KMS-11 (cell line): ENCODE measurements around the gene NOC3L.

ENCODE experiments used
- H2AFZ ChIP-seq: fragments of 200-600 bp; sonication (generic); 2 replicates; pipeline ENCODE4 v1.6.1; 2016; ENCODE audit warnings: antibody characterized with exemption, mixed run types, low read depth
- H3K27ac ChIP-seq: fragments of 200-600 bp; sonication (generic); 2 replicates; pipeline ENCODE4 v1.6.1; 2016; ENCODE audit warnings: mild to moderate bottlenecking, mixed run types
- H3K27me3 ChIP-seq: fragments of 200-600 bp; sonication (generic); 2 replicates; pipeline ENCODE4 v1.6.1; 2017; ENCODE audit warnings: mild to moderate bottlenecking, low read depth, mixed run types, moderate library complexity; ENCODE audit not compliant: insufficient read depth
- H3K36me3 ChIP-seq: fragments of 200-600 bp; sonication (generic); 2 replicates; pipeline ENCODE4 v1.6.1; 2017; ENCODE audit warnings: mild to moderate bottlenecking, mixed run types; ENCODE audit not compliant: insufficient read depth
- H3K4me1 ChIP-seq: fragments of 200-600 bp; sonication (generic); 2 replicates; pipeline ENCODE4 v1.6.1; 2016; ENCODE audit warnings: mild to moderate bottlenecking, low read depth, mixed run types; ENCODE audit not compliant: poor library complexity, severe bottlenecking
- H3K4me2 ChIP-seq: fragments of 200-600 bp; sonication (generic); 2 replicates; pipeline ENCODE4 v1.7.0; 2016; ENCODE audit warnings: mild to moderate bottlenecking, mixed run types
- H3K4me3 ChIP-seq: fragments of 200-600 bp; sonication (generic); IDR thresholded peaks from 2 replicates; pipeline ENCODE4 v1.6.1; 2017; ENCODE audit warnings: low read depth, low read length, mixed read lengths; ENCODE audit not compliant: insufficient read depth
- H3K79me2 ChIP-seq: fragments of 200-600 bp; sonication (generic); 2 replicates; pipeline ENCODE4 v1.6.1; 2016; ENCODE audit warnings: low read depth, mixed run types; ENCODE audit not compliant: insufficient read depth
- H3K9ac ChIP-seq: fragments of 200-600 bp; sonication (generic); 2 replicates; pipeline ENCODE4 v1.6.1; 2016; ENCODE audit warnings: mild to moderate bottlenecking, mixed run types
- H4K20me1 ChIP-seq: fragments of 200-600 bp; sonication (generic); 2 replicates; pipeline ENCODE4 v1.6.1; 2016; ENCODE audit warnings: mild to moderate bottlenecking, mixed run types; ENCODE audit not compliant: insufficient read depth
- CTCF ChIP-seq: fragments of 200-600 bp; sonication (generic); conservative IDR thresholded peaks from 2 replicates; pipeline ENCODE4 v1.6.1; 2017; ENCODE audit warnings: low read depth, mild to moderate bottlenecking, antibody characterized with exemption, low read length, moderate library complexity, mixed read lengths

NOC3L gene

GRCh38 chr10:94310369-94310768, 52.4 kb downstream of the NOC3L start:
- Histone ChIP-seq H3K36me3 (no peaks in the 10 kb centered on the region), H3K4me1 (no peaks in the 10 kb centered on the region), H3K27ac (no peak overlapping the region), H3K4me2 (no peak overlapping the region), H3K27me3 (no peaks in the 10 kb centered on the region), H3K9ac (no peak overlapping the region), H3K4me3 (no peak overlapping the region), H3K79me2 (no peaks in the 10 kb centered on the region), H2AFZ (no peak overlapping the region), H4K20me1 (no peaks in the 10 kb centered on the region)
- no peak for TF ChIP-seq CTCF

GRCh38 chr10:94308866-94309265, 53.9 kb downstream of the NOC3L start:
- H3K9ac ChIP-seq, result no peak overlapping the region
- no peaks in the 10 kb centered on the region for H4K20me1 ChIP-seq
- H2AFZ ChIP-seq, result no peak overlapping the region
- H3K79me2 ChIP-seq, result no peaks in the 10 kb centered on the region
- H3K27me3 ChIP-seq, result no peaks in the 10 kb centered on the region
- no peak overlapping the region for H3K4me3 ChIP-seq
- H3K4me2 ChIP-seq, result no peak overlapping the region
- no peaks in the 10 kb centered on the region for H3K4me1 ChIP-seq
- TF ChIP-seq CTCF, result no peak
- H3K27ac ChIP-seq, result no peak overlapping the region
- H3K36me3 ChIP-seq, result no peaks in the 10 kb centered on the region

- H4K20me1 ChIP-seq, result no peaks in the 10 kb centered on the region
- H3K4me3 ChIP-seq, result no peak overlapping the region
- H3K79me2 ChIP-seq, result no peaks in the 10 kb centered on the region
- no peak for TF ChIP-seq CTCF
- H3K27me3 ChIP-seq, result no peaks in the 10 kb centered on the region
- H3K9ac ChIP-seq, result no peak overlapping the region
- H3K4me1 ChIP-seq, result no peaks in the 10 kb centered on the region
- no peak overlapping the region for H3K27ac ChIP-seq
- no peak overlapping the region for H3K4me2 ChIP-seq
- H2AFZ ChIP-seq, result no peak overlapping the region
- H3K36me3 ChIP-seq, result no peaks in the 10 kb centered on the region
These were observed 55.6 kb downstream of the NOC3L start for GRCh38 chr10:94307046-94307615.

- Histone ChIP-seq H3K4me3 (no peak overlapping the region), H3K79me2 (no peaks in the 10 kb centered on the region), H3K27me3 (no peaks in the 10 kb centered on the region), H3K4me1 (peaks cover 17% of the 10 kb centered on the region), H2AFZ (no peak overlapping the region), H3K27ac (no peak overlapping the region), H3K9ac (no peak overlapping the region), H3K36me3 (no peaks in the 10 kb centered on the region), H4K20me1 (no peaks in the 10 kb centered on the region), H3K4me2 (no peak overlapping the region)
- TF ChIP-seq CTCF, result no peak
These were observed 58.8 kb downstream of the NOC3L start for GRCh38 chr10:94303929-94304328.
